HG03460 (cell line): ENCODE data around the gene LAMB3.

ENCODE experiments used
- ATAC-seq: cut with Tn5 transposase; IDR thresholded peaks from one replicate; pipeline ENCODE4 v1.9.1; 2021; ENCODE audit not compliant: unreplicated experiment

LAMB3 gene

GRCh38 chr1:209565759-209566678 lies 86.2 kb downstream of the LAMB3 start:
- ATAC-seq: peak; percentile 83
